K562 (cell line): ENCODE results near the gene CALD1. TPM values are rescaled to one million over a fixed set of nuclear protein-coding genes. Genes with fewer than 3 reads are reported as not detected.

Experiments
- ATAC-seq: fragments of 200-7000 bp; cut with Tn5 transposase; 3 replicates; pipeline ENCODE4 v1.9.1; 2020; ENCODE audit warnings: moderate library complexity
- BruUV-seq: library from RNA; stranded (reverse); fragments of 400-500 nt; replicated peaks from 2 replicates; lab custom pipeline; 2021; lab: Mats Ljungman, UMichigan
- CTCF ChIA-PET: fragments of 300-600 bp; formaldehyde crosslinking; extraction: SDS; loops from one replicate; lab custom pipeline; 2021; ENCODE audit warnings: low intra/inter-chr PET ratio; lab: Yijun Ruan, JAX
- POLR2A ChIA-PET: fragments of 300-600, 350-650 bp; sonication (Branson Sonifier 250); formaldehyde crosslinking; extraction: SDS; loops from one replicate; lab custom pipeline; 2021; ENCODE audit warnings: antibody characterized with exemption, inconsistent platforms; lab: Yijun Ruan, JAX
- DNase-seq, 4 experiments: peaks; one replicate each; pipeline versions ENCODE4 v3.0.0 to v3.0.0-alpha.2; 2011 to 2018; ENCODE audit warnings: low spot score in 3 of 4, mixed read lengths in 3 of 4; ENCODE audit errors: extremely low read depth in 1 of 4
- FAIRE-seq: peaks from 2 replicates; lab custom pipeline; 2011; peaks lifted over from hg19 to GRCh38; lab: Jason Lieb, UNC
- H2AFZ ChIP-seq: 2 replicates; pipeline ENCODE4 v1.6.0; 2011; ENCODE audit warnings: low read depth, low read length, control low read depth, inconsistent platforms
- H3K27ac ChIP-seq: fragments of 200-600 bp; 3 replicates; pipeline ENCODE4 v1.8.0; 2011; ENCODE audit warnings: low read depth, mild to moderate bottlenecking, control low read depth, inconsistent platforms, low read length, moderate library complexity, mixed read lengths; ENCODE audit errors: extremely low read depth
- H3K27me3 ChIP-seq, 2 experiments: fragments of 300-600 bp in 1 of 2; 2 replicates in 1 of 2; 3 replicates in 1 of 2; pipeline versions ENCODE4 v1.6.0 to v1.8.0; 2011; ENCODE audit warnings: inconsistent platforms in 2 of 2, low read length in 2 of 2, mild to moderate bottlenecking in 1 of 2, mixed read lengths in 1 of 2, moderate library complexity in 1 of 2; ENCODE audit not compliant: control insufficient read depth in 2 of 2, insufficient read depth in 2 of 2
- H3K36me3 ChIP-seq: fragments of 300-600 bp; 3 replicates; pipeline ENCODE4 v1.8.0; 2011; ENCODE audit warnings: mild to moderate bottlenecking, low read length, inconsistent platforms; ENCODE audit not compliant: control insufficient read depth, insufficient read depth
- H3K4me1 ChIP-seq, 2 experiments: fragments of 200-600 bp in 1 of 2; replicated peaks in 1 of 2; 2 replicates in 1 of 2; 3 replicates in 1 of 2; pipeline versions ENCODE4 v1.5.1 to v1.8.0; 2011; ENCODE audit warnings: inconsistent platforms in 2 of 2, low read length in 2 of 2, mild to moderate bottlenecking in 1 of 2, mixed read lengths in 1 of 2, moderate library complexity in 1 of 2; ENCODE audit not compliant: control insufficient read depth in 2 of 2, insufficient read depth in 2 of 2
- H3K4me2 ChIP-seq: 2 replicates; pipeline ENCODE4 v1.6.1; 2011; ENCODE audit warnings: low read length, control low read depth, inconsistent platforms, mixed read lengths; ENCODE audit not compliant: insufficient read depth
- H3K4me3 ChIP-seq: fragments of 200-600 bp; sonication (generic), shearing (Covaris generic); 2 replicates; pipeline ENCODE4 v1.5.1; 2016; ENCODE audit warnings: control low read depth, inconsistent platforms
- H3K79me2 ChIP-seq: fragments of 200-600 bp; 3 replicates; pipeline ENCODE4 v1.8.0; 2011; ENCODE audit warnings: low read length, inconsistent platforms; ENCODE audit not compliant: control insufficient read depth, insufficient read depth
- H3K9ac ChIP-seq, 2 experiments: 2 replicates each; pipeline versions ENCODE4 v1.6.0 to v1.6.1; 2011; ENCODE audit warnings: low read depth in 2 of 2, low read length in 2 of 2, control low read depth in 1 of 2, inconsistent platforms in 1 of 2, mild to moderate bottlenecking in 1 of 2, mixed read lengths in 1 of 2; ENCODE audit not compliant: insufficient read depth in 1 of 2
- H3K9me1 ChIP-seq: one replicate; pipeline ENCODE4 v1.6.0; 2011; ENCODE audit warnings: inconsistent platforms, mild to moderate bottlenecking, low read length, moderate library complexity; ENCODE audit not compliant: control insufficient read depth, insufficient read depth
- H3K9me3 ChIP-seq: replicated peaks from 2 replicates; pipeline ENCODE4 v1.5.1; 2011; ENCODE audit warnings: low read depth, low read length, inconsistent platforms; ENCODE audit not compliant: control insufficient read depth, insufficient read depth
- H4K20me1 ChIP-seq: replicated peaks from 2 replicates; pipeline ENCODE4 v1.6.1; 2011; ENCODE audit warnings: low read length, inconsistent platforms, mixed read lengths; ENCODE audit not compliant: control insufficient read depth, insufficient read depth
- CEBPB ChIP-seq: fragments of 450-650 bp; IDR thresholded peaks from 2 replicates; pipeline ENCODE4 v1.6.1; 2016; ENCODE audit warnings: missing genetic modification characterization, missing compliant biosample characterization
- ZNF592 ChIP-seq: fragments of 450-650 bp; IDR thresholded peaks from 2 replicates; pipeline ENCODE4 v1.6.1; 2017; ENCODE audit warnings: antibody characterized with exemption, mild to moderate bottlenecking
- WGBS: fragments of 100-300 bp; shearing (Covaris generic); methylation state at CpG from one replicate; pipeline ENCODE4 v1.1.6; 2016; ENCODE audit warnings: low coverage, mixed read lengths; ENCODE audit not compliant: insufficient coverage; ENCODE audit errors: missing lambda C conversion rate; 5-methylcytosine and 5-hydroxymethylcytosine counted together
- in situ Hi-C: fragments of 300-500 bp; cut with MboI; formaldehyde crosslinking; loops from 4 replicates; pipeline ENCODE4 v1.15.0; 2018; ENCODE audit warnings: inconsistent platforms, mixed read lengths
- intact Hi-C: fragments of 100-400 bp; cut with micrococcal nuclease; formaldehyde crosslinking; loops from 2 replicates; pipeline ENCODE4 v1.14.2; 2022
- polyA plus RNA-seq, 8 experiments: library from polyadenylated mRNA; depleted of rRNA in 4 of 8; stranded (reverse) in 5 of 8; unstranded in 3 of 8; fragments of >200 nt; fragmentation: Nextera tagmentation in 2 of 8; fragmentation: Illumina TruSeq in 1 of 8; extraction: Ambion mirVana in 2 of 8; extraction: Trizol in 1 of 8; gene quantifications; 2 replicates each; pipeline versions ENCODE4 v1.2.1 to v1.2.3, GENCODE V29; 2011 to 2014; ENCODE audit warnings: inconsistent platforms in 1 of 8, missing spikeins in 1 of 8
- total RNA-seq, 7 experiments: library from RNA; depleted of rRNA in 6 of 7; stranded (reverse); fragments of >200 nt in 6 of 7; fragmentation: Illumina TruSeq in 2 of 7; extraction: Trizol in 2 of 7; gene quantifications; 2 replicates each; pipeline versions ENCODE4 v1.2.1 to v1.2.3, GENCODE V29; 2011 to 2021; ENCODE audit warnings: low replicate concordance in 1 of 7

Gene CALD1
- total and polyA plus RNA-seq, 9 of the 15 experiments (the other 6 are each of a cell fraction or from before 2014, with no cell fraction given), result 0.40 TPM; not detected in 8

GRCh38 chr7:134946260-134946659, 166.8 kb downstream of the CALD1 start:
- no peaks in the 10 kb centered on the region; a peak in 1 of 5 replicates for H3K4me1 ChIP-seq
- H3K27ac ChIP-seq, result no peak overlapping the region
- intact Hi-C loops (loop anchor here (10.0 kb wide), 1 partner anchor 431 kb away; no protein-coding TSS in a partner anchor), in situ Hi-C loops (loop anchor here (5.0 to 10.0 kb wide), 2 partner anchors 319 to 501 kb away; no protein-coding TSS in a partner anchor)
- TF ChIP-seq CEBPB (tag) (peak; percentile 46), ZNF592 (no peak)
- no TSS peak for BruUV-seq
- WGBS, result 0% methylated on average over 2 of the region's 2 CpGs
- H4K20me1 ChIP-seq, result no peaks in the 10 kb centered on the region
- H3K4me3 ChIP-seq, result no peak overlapping the region
- no peaks in the 10 kb centered on the region for H3K9me3 ChIP-seq
- DNase-seq (no peak), ATAC-seq (no peak), FAIRE-seq (no peak)
- no peak overlapping the region for H2AFZ ChIP-seq
- peaks cover 16 to 18% of the 10 kb centered on the region in 2 experiments; a peak in 4 of 5 replicates for H3K27me3 ChIP-seq
- CTCF ChIA-PET, result interaction anchor here (0.6 to 1.1 kb wide), 2 partner anchors 256 to 315 kb away, joined by 4 read pairs; no protein-coding TSS in a partner anchor
- POLR2A ChIA-PET, result no interaction called here
- H3K4me2 ChIP-seq, result no peak overlapping the region
- no peaks in the 10 kb centered on the region for H3K79me2 ChIP-seq
- no peak overlapping the region for H3K9ac ChIP-seq
- no peaks in the 10 kb centered on the region for H3K36me3 ChIP-seq
- no peaks in the 10 kb centered on the region for H3K9me1 ChIP-seq
